Uterus (tissue), 2 donors: ENCODE results near the gene COPS3.

Experiments
- POLR2A ChIP-seq, 2 donors: fragments of 450-650 bp; IDR thresholded peaks; one replicate each; pipeline ENCODE4 v1.6.1; 2016; ENCODE audit warnings: antibody characterized with exemption in 2 of 2, mild to moderate bottlenecking in 1 of 2, moderate library complexity in 1 of 2
- TF ChIP-seq, protein P1 (sequence below), 4 experiments: fragments of 200-600 bp in 2 of 4; fragments of 450-650 bp in 2 of 4; sonication (generic) in 2 of 4; IDR thresholded peaks; one replicate each; pipeline ENCODE4 v1.5.1; 2016 to 2019; ENCODE audit warnings: antibody characterized with exemption in 4 of 4, mild to moderate bottlenecking in 2 of 4, moderate library complexity in 1 of 4

- TF ChIP-seq, protein P1, sequence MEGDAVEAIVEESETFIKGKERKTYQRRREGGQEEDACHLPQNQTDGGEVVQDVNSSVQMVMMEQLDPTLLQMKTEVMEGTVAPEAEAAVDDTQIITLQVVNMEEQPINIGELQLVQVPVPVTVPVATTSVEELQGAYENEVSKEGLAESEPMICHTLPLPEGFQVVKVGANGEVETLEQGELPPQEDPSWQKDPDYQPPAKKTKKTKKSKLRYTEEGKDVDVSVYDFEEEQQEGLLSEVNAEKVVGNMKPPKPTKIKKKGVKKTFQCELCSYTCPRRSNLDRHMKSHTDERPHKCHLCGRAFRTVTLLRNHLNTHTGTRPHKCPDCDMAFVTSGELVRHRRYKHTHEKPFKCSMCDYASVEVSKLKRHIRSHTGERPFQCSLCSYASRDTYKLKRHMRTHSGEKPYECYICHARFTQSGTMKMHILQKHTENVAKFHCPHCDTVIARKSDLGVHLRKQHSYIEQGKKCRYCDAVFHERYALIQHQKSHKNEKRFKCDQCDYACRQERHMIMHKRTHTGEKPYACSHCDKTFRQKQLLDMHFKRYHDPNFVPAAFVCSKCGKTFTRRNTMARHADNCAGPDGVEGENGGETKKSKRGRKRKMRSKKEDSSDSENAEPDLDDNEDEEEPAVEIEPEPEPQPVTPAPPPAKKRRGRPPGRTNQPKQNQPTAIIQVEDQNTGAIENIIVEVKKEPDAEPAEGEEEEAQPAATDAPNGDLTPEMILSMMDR (IDR thresholded peaks at IDR 0.05), result no peak
- no peak for TF ChIP-seq POLR2A (IDR thresholded peaks at IDR 0.05)
These were observed 59.7 kb downstream of the COPS3 start for GRCh38 chr17:17221329-17221728.
